Measurements from ENCODE around the gene CBLN3.

Gene CBLN3

GRCh38 chr14:24439257-24439656 lies 9.8 kb upstream of the CBLN3 start:
- DNase-seq (ENCODE audit: low read depth): no peak

DNA sequence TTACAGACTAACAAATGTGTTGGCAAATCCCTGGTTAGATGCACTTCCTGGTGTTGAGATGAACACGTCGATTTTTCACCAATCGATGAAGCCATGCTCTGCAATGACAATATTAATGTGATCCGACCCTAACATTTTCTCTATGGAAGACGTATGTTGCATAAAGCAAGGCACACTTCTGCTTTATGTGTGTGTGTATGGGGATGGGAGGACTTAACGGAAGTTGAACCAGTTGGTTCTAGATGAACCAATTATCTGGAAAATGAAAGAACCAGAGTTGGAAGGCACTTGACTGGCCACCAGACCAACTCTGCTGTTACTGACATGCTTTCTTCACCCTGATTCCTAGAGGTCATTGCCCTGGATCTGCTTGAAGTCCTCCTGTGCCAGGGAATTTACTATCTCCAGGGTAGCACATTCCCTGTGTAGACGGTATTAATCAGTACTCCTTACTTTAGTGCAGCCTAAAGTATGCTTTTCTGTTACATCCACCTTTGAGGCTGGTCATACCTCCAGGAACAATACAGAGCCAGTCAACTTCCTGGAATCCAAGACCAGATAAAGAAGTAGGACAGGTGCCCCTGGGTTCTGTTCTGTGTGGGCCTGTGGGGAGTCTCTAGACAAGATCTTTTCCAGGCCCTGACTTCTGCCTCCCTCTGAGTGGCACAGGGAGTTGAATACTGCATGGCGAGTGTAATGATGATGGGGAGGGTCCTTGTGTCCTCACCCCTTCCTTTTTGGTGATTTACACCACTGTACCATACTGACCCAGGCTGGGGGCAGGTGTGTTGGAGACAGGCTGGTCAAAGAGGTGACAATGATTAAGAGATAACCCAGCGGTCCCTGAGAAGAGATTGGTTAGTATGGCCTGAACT lies 9.0 kb upstream of the CBLN3 start:
- no peak for DNase-seq (ENCODE audit: low read depth)

GRCh38 chr14:24437736-24438067 lies 8.2 kb upstream of the CBLN3 start:
- DNase-seq (ENCODE audit: low read depth): no peak

- DNase-seq (ENCODE audit: low read depth): no peak
These were observed 7.7 kb upstream of the CBLN3 start for GRCh38 chr14:24437020-24437735.

DNA sequence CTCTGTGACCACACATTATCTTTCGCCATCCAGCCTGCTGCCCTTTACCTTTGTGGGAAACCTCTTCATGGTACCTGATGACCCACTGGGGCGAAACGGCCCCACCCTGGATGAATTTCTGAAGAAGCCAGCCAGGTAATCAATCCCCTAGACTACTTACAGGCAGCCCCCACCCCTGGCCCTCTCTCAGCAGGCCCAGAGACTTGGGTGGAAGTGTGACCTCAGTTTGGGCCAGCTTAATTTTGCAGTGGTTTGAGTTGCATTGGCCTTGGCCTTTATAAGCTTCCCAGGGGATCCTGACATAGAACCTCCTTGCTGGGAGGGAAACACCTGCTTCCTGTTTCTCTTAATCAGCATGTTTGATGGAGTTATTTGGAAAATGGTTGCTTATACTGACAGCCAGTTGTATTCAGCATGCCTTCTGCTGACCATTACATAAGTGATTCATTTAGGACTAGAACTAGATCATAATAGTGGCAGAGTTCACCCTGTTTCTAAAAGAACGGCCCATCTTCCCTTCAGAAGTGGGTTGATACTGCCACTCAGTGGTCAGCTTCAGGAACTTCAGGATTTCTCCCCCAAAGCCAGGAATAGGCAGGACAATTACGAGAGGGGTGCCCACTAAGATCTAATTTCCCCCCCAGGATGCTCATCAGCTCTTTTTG lies 7.0 kb upstream of the CBLN3 start:
- DNase-seq (ENCODE audit: low read depth): no peak

GRCh38 chr14:24435998-24436354 lies 6.5 kb upstream of the CBLN3 start:
- DNase-seq (ENCODE audit: low read depth): no peak

DNA sequence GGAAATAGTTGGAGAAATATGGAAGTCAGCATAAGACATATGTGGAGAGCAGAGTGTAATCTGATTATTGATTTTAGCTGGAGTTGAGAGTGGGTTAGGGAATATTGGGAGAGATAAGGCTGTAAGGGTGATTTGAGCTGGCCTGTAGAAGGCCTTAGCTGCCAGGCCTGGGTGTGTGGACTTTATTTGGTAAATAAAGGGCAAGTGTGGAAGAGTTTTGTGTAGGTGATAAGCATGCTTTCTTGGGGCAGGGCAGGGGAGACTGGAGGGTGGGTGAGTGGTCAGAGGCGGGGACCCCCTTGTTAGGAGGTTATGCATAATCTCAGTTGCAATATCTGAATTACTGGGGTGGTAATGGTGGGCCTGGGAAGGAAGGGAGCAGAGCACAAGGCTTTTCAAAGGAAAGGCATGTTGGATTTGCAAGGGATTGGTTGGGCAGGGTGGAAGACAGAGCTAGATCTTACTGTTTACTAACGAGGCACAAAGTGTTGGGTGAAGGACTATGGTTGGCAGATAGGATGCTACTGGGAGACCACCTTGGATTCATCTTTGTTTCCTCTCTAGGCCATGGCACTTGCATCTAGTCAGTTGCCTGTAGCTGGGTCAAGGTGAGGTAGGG lies 5.8 kb upstream of the CBLN3 start:
- no peak for DNase-seq (ENCODE audit: low read depth)

DNA sequence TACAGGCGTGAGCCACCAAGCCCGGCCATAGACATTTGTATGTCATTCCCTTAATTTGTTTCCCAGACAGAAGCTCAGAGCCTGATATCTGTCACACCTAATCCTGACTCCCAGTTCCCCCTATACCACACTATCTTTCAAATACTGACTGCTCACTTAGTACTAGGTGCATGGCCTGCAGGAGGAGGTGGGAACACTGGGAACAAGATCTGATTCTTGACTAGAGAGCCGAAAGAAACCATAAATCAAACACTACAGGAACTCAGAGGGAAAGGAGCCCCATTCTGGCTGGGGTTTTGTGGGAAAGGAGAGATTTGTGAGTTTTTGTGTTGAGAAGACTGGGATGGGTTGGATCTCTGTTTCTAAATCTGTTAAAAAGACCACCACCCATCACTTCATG lies 5.2 kb upstream of the CBLN3 start:
- DNase-seq (ENCODE audit: low read depth): no peak

DNA sequence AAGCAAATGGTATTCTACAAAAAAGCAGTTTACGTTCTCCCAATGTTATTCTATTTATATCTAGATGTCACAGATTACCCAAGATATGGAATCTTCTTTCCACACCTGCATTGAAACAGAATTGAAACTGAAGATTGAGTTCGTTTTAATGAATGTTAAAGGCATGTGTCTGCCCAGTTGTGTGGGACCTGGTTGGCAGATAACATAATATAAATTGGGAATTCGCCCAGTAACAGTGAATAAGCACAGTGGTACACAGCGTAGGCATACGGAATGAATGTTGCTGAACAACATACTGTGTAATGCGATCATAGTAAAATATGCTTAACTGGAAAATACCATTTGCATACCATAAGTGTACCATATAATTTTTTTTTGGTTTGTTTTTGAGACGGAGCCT lies 4.6 kb upstream of the CBLN3 start:
- DNase-seq (ENCODE audit: low read depth): no peak

- no peak for DNase-seq (ENCODE audit: low read depth)
These were observed 3.0 kb upstream of the CBLN3 start for GRCh38 chr14:24432259-24433131.

DNA sequence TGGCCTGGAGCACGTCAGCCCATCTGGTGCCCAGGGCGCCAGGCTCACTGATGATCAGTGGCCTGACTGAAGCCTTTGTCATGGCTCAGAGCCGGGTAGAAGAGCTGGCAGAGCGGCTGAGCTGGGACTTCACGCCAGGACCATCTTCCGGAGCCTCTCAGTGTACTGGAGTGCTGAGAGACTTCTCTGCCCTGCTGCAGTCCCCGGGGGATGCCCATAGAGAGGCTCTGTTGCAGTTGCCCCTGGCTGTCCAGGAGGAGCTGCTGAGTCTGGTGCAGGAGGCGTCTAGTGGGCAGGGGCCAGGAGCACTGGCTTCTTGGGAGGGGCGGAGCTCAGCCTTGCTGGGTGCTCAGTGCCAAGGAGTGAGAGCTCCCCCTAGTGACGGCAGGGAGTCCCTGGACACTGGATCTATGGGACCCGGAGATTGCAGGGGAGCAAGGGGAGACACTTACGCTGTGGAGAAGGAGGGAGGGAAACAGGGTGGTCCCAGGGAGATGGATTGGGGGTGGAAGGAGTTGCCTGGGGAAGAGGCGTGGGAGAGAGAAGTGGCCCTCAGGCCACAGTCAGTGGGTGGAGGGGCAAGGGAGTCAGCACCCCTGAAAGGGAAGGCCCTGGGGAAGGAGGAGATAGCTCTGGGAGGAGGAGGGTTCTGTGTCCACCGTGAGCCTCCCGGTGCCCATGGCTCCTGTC lies 2.2 kb upstream of the CBLN3 start:
- peak; percentile 85 for DNase-seq (ENCODE audit: low read depth)

- peak; percentile 64 for DNase-seq (ENCODE audit: low read depth)
These were observed 1.5 kb upstream of the CBLN3 start for GRCh38 chr14:24430682-24431568.

GRCh38 chr14:24430143-24430681 lies 744 bp upstream of the CBLN3 start:
- DNase-seq (ENCODE audit: low read depth): peak; percentile 67

DNA sequence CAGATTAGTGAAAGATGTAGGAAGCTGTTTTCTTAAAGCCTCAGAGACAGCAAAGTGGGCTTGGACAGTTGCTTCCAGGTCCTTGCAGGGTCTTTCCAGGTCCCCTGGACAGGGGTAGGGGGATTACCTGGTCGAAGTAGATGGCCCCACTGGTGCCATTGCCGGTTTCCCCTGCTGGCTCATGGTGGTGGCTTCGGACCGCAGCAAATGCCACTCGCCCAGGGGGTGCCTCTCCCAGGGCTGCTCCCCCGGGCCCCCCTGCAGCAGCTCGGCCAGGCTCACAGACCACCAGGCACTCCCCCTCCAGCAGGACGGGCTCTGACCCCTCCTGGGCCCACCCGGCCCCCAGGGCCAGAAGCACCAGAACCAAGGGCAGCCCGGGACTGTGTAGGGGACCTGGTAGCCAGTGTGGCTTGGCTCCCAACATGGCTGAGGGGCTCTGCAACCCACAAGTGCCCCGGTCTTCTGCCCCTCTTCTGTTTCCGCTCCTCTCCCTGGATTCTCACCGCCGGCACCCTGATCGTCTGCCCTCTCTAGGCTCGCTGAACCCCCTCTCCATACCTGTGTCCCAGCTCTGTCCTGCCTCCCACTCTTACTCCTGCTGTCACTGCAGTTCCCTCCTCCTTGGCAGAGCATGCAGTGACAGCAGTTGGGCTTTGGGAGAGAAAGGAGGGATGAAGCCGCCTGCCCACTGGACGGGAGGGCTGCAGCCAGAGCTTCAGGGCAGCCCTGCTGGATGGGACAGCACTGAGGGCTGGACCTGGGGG lies 657 bp downstream of the CBLN3 start:
- no peak for DNase-seq (ENCODE audit: low read depth)

DNA sequence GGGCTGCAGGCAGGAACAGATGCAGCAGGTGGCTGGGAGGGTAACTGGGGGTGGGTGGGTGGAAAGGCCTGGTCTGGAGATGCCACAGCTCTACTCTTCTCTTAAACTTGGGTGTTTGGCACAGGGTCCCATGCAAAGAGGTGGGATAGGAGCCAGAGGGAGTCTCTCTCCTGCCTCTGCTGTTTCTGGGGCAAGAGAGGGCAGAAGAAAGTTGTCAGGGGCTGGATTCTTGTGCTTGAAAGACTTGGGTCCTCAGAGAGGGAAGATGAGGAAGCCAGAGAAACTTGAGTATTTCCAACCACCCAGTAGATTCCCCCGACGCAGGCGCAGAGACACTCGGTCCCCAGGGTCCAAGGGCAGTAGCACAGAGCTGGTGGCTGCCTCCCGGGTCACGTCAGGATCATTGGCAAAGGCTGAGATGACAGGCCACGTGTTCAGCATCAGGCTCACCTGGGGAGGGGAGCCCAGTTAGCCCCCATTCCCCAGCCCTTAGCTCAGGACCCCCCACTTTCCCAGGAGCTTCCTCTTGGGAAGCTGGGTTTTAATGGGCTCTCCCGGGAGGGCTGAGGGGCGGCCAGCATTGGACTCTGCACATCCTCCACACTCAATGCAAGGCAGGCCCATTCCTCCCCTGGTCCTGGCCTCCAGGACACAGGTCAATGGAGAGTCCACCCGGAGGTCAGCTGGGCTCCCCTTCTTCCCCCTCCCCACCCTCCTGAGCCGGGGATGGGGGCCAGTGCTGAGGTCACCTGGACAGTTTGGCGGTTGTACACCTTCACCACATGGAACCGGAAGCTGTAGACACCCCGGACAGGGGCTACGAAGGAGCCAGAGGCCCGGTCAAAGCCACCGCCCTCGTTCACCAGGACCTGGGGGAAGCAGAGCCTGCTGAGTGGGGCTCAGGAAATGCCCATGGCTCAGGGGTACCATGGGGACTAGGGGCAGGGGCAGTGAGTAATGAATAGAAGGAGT lies 1.6 kb downstream of the CBLN3 start:
- DNase-seq (ENCODE audit: low read depth): no peak

DNA sequence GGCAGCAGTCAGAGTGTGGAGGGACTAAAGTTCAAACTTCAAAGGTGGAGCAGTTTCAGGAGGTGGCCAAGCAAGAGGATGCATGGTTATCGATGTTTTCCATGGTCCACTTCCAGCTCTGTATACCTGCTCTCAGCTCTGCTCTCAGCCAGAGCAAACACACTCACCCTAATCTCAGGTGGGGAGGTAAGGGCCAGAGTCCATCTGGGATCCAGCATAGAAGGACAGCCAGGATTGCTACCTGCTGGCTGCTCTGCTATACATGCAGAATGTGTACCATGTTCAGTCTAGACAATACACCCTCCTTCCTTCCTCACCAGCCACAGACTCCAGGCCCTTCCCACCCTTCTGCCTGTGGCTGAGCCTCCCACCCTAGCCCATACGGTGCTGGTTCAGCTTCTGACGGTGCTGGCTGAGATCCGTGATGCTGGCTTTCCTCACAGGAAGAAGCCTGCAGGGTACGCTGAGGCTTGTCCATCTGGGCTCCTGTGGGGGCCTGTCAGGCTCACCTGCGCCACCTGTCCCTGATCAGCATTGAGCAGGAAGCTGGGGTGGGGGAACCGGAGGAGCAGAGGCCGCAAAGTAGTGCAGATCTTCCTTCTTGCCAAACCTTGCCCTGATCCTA lies 2.4 kb downstream of the CBLN3 start:
- no peak for DNase-seq (ENCODE audit: low read depth)

DNA sequence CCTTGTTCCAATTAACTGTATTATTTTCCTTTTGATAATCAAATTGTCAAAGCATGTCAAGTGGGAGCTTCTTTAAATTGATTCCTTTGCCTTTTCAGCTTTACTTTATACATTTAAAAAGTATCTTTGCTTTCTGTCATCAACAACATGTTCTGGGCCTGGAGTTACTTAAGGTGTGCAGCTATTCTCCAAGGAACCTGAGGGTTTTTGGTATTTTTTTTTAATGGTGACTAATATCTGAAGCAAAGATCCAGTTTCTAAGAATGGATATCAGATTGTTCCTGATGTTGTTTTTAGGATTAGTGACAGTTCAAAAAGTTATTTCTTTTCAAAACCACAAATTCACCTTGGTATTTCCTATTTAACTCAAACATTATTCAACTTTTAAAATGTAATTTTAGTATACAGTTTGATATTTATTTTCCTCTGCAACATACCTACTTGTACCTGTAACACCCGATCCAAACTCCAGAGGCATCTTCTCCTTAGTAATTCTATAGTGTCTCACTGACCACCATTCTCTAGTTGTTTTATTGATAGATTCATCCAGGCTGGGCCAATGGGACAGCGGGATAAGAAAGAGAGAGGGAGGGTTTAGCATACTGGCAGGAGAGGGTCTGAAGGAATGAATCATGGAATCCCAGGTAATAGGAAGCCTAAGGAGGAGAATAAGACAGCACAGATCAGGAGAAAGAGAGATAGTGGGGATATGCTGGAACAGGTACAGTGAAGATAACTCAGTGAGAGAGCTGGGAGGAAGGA lies 3.1 kb downstream of the CBLN3 start:
- no peak for DNase-seq (ENCODE audit: low read depth)
